ENCODE measurements around the gene USPL1.
"Not testable (repeated sequence)": the region's sequence is repeated elsewhere in the genome, so short reads cannot be mapped to it uniquely, and the experiment has no call there.

- TF ChIP-seq EZH2 (IDR thresholded peaks at IDR 0.05; ENCODE audit: borderline replicate concordance, insufficient read depth, low read length, poor library complexity, severe bottlenecking); CTCF (IDR thresholded peaks at IDR 0.05; ENCODE audit: poor library complexity, severe bottlenecking); TAF1 (IDR thresholded peaks at IDR 0.05; ENCODE audit: low read depth); RAD21 (conservative IDR thresholded peaks at IDR 0.05); REST (IDR thresholded peaks at IDR 0.05; ENCODE audit: borderline replicate concordance); POLR2AphosphoS5 (IDR thresholded peaks at IDR 0.05); EP300 (conservative IDR thresholded peaks at IDR 0.05; ENCODE audit: poor library complexity, severe bottlenecking); SMC3 (conservative IDR thresholded peaks at IDR 0.05; ENCODE audit: poor library complexity); MXI1 (conservative IDR thresholded peaks at IDR 0.05; ENCODE audit: poor library complexity, severe bottlenecking): not testable (repeated sequence)
Measured at GRCh38 chr13:30607186-30607585, 10.5 kb upstream of the USPL1 start.

Data from neural cell (in vitro differentiated cells).